G401 (cell line): ENCODE results near the gene SDK1. TPM values are rescaled to one million over a fixed set of nuclear protein-coding genes. Genes with fewer than 3 reads are reported as not detected.
"Not testable (repeated sequence)": the region's sequence is repeated elsewhere in the genome, so short reads cannot be mapped to it uniquely, and the experiment has no call there.

Source experiments
- DNase-seq: peaks from one replicate; pipeline ENCODE4 v3.0.0-alpha.2; 2015; ENCODE audit warnings: low spot score
- in situ Hi-C: cut with HindIII; loops from 2 replicates; pipeline ENCODE4 v1.10.0; 2016; ENCODE audit warnings: low sequenced_read_pairs, mixed read lengths
- total RNA-seq: library from RNA; depleted of rRNA; stranded (reverse); fragments of >200 nt; shearing (Covaris generic); gene quantifications from 2 replicates; pipeline ENCODE4 v1.2.3, GENCODE V29; 2014

The SDK1 gene
- total RNA-seq, 1 experiment from 2014 or later: not detected

DNA sequence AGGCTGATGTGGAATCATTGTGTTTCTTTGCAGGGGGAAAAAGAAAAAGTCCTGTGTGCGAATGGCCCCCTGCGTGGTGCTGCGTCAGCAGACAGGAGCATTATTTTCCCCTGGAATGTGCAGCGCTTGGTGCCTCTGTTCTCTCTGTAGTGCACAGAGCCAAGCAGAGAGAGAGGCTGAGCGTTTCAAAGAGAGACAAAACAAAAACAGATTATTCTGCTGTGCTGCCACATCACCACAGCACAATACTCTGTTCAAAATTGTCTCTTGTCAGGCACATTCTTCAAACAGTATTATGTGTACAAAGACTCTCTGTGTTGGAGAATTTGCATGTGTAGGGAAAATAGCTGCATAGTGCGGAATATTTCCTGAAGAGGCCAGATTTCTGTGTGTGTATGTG lies 609.0 kb downstream of the SDK1 start:
- in situ Hi-C loops: no loop called here

DNA sequence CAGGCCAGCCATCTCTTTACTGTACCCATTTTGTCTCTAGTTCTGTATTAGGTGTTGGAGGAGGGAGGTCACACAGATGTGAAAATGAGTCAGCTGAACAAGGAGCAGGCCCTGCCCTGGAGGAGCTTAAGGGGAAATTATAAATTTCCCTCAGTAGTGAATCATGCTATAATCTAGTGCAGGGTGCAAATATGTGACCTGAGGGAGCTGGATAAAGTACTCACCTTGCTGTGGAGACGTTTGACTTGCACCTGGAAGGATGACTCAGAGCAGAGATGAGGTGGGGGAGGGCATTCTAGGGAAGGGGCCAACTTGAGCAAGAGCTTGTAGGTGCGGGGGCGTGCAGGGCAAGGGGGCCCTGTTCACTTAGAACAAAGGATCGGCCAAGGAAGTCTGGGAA lies 610.6 kb downstream of the SDK1 start:
- in situ Hi-C loops: no loop called here

More for the DNA sequence above, 609.0 kb downstream of the SDK1 start:
- peak; percentile 2 for DNase-seq

GRCh38 chr7:3912291-3912690 lies 611.2 kb downstream of the SDK1 start:
- in situ Hi-C loops: no loop called here
- DNase-seq: no peak

More for the DNA sequence above, 610.6 kb downstream of the SDK1 start:
- no peak for DNase-seq

DNA sequence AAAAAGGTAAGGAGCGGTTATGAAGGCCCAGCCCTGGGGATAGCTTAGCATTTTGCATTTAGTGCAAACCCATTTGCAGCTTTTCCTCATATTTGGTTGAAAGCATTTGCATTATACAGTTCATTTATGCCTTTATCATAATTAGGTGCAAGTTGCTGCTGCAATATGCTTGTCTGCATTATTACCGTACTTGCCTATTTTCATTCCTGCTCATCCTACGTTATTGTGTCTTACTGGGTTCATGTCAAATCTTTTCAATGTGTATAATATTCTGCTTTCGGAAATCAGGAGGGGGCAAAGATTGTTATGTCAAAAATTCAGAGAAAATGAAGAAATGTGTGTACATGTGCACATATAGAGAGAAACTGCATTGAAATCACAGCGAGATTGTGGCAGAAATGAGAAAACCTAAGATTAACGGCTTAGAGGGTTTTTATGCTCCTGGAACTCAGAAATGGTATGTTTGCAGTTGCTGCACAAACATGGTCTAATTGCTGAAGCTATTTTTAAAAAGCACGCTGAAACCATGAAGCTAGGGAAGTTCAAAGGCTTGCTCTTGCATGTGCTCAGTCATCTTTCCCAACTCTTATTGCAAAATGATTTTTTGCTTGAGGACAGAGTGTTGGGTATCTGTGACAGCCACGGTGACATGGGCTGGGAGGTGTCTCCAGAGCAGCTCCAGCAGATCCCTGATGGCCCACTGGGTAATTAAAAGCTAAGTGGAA lies 613.2 kb downstream of the SDK1 start:
- in situ Hi-C loops: no loop called here
- DNase-seq: no peak

- no peak for DNase-seq
- in situ Hi-C loops: no loop called here
Observed at GRCh38 chr7:3915337-3915878, 614.4 kb downstream of the SDK1 start.

- in situ Hi-C loops: no loop called here
- no peak for DNase-seq
Observed at GRCh38 chr7:3916146-3916545, 615.1 kb downstream of the SDK1 start.

DNA sequence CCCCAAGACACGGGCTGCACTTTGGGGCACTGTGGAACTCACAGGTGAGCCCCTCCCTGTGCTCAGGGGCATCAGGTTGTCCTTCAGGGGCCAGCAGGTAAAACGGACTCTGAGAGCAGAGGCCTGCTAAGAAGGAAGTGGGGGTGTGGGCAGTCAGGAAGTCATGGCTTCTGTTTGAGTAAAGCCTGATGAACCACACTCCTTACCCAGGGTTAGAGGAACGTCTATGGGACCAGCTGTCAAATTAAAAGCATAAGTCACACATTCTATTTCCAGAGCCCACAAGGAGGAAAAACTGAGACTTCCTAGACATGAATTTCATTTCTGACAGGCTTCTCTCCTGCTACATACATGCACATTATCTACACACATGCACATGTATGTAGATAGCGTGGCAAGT lies 616.4 kb downstream of the SDK1 start:
- DNase-seq: no peak
- in situ Hi-C loops: no loop called here

DNA sequence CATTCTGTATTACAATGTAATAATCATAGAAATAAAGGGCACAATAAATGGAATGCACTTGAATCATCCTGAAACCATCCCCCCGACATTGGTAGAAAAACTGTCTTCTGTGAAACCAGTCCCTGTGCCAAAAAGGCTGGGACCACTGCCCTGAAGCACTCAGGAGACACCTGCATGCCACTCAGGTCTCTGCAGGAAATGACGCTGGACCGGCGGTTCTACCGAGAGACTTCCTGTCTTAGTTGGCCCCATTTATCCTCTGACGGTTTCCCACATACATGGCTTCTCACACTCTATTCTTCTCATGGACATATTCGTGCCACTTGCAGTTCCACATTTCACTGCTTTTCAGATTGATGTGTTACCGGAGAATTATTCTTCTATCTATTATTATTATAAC lies 617.5 kb downstream of the SDK1 start:
- in situ Hi-C loops: no loop called here
- no peak for DNase-seq

- peak; percentile 8 for DNase-seq
- in situ Hi-C loops: no loop called here
Observed at GRCh38 chr7:3922175-3922635, 621.2 kb downstream of the SDK1 start.

DNA sequence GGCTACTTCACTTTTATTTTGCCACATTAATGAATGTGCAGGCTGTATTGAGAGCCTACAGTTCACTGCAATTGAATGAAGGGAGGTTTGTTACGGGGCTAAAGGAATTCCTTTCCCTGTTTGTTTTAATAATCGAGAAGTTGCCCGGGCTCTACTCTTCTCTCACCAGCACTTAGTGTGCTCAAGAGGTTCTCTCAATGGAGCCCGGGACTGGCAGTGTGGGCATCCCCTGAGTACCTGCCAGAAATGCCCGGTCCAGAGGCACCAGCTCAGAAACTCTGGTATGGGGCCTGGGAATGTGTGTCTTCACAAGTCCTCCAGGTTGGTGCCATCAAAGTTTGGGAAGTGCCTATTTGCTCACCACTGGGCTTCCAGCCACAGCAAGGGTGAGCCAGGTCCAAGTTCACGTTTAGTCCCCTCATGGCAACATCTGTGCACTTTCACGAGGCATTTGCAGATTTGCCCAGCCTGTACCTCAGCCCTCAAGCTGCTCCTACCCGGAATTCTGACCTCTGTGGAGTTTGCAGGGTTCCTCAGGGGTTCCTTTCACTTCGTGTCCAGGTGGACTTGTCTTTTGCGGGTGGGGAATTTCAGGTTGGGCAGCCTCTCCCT lies 622.4 kb downstream of the SDK1 start:
- DNase-seq: no peak
- in situ Hi-C loops: no loop called here

DNA sequence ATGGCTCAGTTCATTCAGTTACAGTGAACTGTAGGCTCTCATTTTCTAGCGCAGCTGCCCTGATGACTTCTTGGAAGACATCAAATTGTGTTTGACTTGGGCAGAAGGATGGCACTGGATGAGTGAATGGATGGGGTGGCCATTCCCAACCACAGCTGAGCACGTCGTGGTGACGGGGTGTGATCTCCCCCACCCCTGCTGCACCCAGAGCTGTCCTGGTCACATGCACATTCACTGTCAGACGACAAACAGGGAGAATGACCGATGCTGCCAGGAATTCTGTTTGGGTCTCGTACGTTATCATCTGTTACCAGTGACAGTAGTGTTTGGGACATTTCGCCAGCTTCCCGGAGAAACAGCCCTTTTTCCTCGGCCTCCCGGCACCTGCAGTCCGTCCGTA lies 623.2 kb downstream of the SDK1 start:
- no peak for DNase-seq
- in situ Hi-C loops: no loop called here

- in situ Hi-C loops: no loop called here
- no peak for DNase-seq
Observed at GRCh38 chr7:3927446-3928110, 626.5 kb downstream of the SDK1 start.

- no peak for DNase-seq
- in situ Hi-C loops: no loop called here
Observed at GRCh38 chr7:3928727-3929515, 627.9 kb downstream of the SDK1 start.

- no peak for DNase-seq
- in situ Hi-C loops: no loop called here
Observed at GRCh38 chr7:3931843-3932242, 630.8 kb downstream of the SDK1 start.

- DNase-seq: no peak
- in situ Hi-C loops: no loop called here
Observed at GRCh38 chr7:3937146-3937545, 636.1 kb downstream of the SDK1 start.

DNA sequence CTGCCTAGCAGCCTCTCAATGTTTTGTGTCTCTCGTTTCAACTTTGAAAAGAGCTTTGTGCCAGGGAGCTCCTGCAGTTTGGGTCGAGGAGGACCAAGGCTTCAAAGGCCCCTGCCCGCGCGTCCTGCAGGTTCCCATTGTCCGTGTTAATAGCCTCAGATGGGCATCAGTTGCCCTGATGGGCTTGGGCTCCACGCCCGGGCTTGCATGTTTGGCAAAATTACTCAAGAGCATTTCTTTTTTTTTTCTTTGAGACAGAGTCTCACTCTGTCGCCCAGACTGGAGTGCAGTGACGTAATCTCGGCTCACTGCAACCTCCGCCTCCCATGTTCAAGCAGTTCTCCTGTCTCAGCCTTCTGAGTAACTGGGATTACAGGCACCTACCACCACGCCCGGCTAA lies 636.6 kb downstream of the SDK1 start:
- in situ Hi-C loops: no loop called here

DNA sequence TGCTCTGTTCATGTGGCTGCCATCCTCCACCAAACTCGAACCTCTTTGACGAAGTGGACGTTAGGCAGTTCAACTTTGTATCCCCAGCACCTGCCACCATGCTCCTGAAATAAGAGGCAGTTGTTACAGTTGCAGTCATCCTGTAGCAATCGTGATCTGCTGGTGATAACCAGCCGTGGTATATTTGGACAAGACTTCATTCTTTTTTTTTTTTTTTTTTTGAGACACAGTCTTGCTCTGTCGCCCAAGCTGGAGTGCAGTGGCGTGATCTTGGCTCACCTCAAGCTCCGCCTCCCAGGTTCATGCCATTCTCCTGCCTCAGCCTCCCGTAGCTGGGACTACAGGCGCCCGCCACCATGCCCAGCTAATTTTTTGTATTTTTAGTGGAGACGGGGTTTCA lies 640.7 kb downstream of the SDK1 start:
- in situ Hi-C loops, DNase-seq: not testable (repeated sequence)

More for the DNA sequence above, 636.6 kb downstream of the SDK1 start:
- DNase-seq: peak; percentile 1

GRCh38 chr7:3942276-3942675 lies 641.2 kb downstream of the SDK1 start:
- no peak for DNase-seq
- in situ Hi-C loops: no loop called here
